ENCODE measurements around the gene SLIT1. TPM values are rescaled to one million over a fixed set of nuclear protein-coding genes. Genes with fewer than 3 reads are reported as not detected.

Gene SLIT1
- total RNA-seq, 1 donor from 2014 or later, result 0.12 TPM

DNA sequence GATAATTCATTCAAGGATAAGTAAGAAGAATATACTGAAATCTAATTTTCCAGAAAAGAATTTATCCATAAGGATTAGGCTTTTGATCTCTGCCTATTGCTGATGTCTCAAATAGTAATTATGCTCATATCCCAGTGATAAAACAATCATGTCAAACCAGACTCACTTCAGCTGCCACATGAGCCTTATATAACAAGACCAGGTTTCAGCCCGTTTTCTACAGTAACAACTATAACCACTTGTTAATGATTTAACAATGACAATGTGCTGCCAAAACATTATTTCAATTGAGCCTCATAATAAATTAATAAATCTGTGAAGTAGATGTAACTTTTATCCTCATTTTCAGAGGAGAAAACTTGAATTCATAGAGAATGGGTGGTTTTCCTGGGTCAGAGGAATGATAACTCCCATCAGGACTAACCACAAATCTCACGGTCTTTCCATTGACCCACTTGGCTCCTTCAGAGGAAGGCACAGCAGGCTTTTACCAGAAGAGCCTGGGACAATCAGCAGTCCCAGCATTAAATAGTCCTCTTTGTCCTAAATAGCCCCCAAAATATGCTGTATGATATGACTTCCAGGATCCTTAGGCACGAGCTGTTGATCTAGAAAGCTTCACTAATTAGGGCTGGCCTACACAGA lies 42.5 kb upstream of the SLIT1 start:
- no peak overlapping the region for H3K4me3 ChIP-seq (ENCODE audit: low read depth, low read length)
- DNase-seq (ENCODE audit: low read depth), result no peak
- TF ChIP-seq, protein P1, sequence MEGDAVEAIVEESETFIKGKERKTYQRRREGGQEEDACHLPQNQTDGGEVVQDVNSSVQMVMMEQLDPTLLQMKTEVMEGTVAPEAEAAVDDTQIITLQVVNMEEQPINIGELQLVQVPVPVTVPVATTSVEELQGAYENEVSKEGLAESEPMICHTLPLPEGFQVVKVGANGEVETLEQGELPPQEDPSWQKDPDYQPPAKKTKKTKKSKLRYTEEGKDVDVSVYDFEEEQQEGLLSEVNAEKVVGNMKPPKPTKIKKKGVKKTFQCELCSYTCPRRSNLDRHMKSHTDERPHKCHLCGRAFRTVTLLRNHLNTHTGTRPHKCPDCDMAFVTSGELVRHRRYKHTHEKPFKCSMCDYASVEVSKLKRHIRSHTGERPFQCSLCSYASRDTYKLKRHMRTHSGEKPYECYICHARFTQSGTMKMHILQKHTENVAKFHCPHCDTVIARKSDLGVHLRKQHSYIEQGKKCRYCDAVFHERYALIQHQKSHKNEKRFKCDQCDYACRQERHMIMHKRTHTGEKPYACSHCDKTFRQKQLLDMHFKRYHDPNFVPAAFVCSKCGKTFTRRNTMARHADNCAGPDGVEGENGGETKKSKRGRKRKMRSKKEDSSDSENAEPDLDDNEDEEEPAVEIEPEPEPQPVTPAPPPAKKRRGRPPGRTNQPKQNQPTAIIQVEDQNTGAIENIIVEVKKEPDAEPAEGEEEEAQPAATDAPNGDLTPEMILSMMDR (conservative IDR thresholded peaks at IDR 0.05; ENCODE audit: low read depth, low read length), result no peak

DNA sequence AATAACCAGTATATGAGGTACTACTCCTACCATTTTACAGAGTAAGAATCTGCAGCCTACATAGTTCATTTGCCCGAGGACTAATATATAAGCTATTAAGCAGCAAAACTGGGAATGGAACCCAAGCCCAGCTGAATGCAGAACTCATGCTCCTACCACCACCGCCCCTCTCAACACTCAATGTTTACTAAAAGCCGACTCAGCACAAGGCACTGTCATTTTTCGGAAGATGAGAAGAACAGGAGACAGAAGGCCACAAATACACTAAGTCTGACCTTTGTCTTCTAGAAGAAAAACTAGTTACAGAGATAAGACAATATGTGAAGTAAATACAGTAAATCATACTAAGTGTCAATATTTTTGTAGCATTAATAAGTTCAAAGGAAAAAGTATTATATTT lies 40.6 kb upstream of the SLIT1 start:
- TF ChIP-seq, protein P1 (conservative IDR thresholded peaks at IDR 0.05; ENCODE audit: low read depth, low read length), result no peak
- H3K4me3 ChIP-seq (ENCODE audit: low read depth, low read length), result no peak overlapping the region
- no peak for DNase-seq (ENCODE audit: low read depth)

DNA sequence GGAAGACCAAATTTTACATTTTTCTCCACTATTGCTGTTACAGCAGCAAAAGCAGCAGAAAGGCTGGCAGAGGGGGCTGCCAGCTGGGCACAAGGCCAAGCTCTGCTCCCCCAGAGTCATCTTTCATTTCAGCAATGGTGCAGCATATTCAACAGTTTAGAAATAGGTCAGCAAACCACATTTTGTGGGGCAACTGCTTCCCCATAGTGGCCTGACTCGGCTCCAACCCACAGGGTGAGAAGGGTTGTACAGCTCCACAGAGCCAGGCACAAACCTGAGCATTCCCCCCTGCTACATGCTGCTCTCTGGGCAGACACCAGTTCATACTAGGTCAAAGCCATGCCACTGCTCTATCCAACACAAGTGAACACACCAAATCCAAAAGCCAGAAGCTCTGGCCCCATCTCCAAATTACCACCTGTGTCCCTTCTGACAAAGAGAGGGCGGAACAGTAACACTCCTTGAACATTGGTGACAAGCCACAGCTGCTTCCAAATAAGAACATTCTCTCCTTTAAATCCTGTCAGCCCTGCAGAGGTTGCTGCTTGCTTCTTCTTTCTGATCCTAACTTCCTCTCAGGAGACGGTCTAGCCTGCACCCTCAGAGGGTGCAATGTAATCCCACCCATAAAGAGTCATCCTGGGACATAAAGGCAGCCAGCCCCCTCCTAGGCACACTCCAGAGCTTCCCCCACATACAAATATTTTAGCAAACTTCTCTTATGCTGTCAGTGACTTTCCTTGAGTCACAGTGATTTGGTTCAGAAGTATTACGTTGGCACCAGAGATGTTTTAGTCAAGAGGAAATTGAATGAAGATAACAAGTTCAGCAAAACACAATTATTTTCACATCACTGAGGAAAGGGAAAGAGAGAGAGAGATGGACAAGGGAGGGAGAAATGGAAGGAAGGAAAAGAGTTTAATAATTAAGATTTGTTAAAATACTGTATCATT lies 39.0 kb upstream of the SLIT1 start:
- no peak overlapping the region for H3K4me3 ChIP-seq (ENCODE audit: low read depth, low read length)
- TF ChIP-seq, protein P1 (conservative IDR thresholded peaks at IDR 0.05; ENCODE audit: low read depth, low read length), result no peak
- DNase-seq (ENCODE audit: low read depth), result no peak

DNA sequence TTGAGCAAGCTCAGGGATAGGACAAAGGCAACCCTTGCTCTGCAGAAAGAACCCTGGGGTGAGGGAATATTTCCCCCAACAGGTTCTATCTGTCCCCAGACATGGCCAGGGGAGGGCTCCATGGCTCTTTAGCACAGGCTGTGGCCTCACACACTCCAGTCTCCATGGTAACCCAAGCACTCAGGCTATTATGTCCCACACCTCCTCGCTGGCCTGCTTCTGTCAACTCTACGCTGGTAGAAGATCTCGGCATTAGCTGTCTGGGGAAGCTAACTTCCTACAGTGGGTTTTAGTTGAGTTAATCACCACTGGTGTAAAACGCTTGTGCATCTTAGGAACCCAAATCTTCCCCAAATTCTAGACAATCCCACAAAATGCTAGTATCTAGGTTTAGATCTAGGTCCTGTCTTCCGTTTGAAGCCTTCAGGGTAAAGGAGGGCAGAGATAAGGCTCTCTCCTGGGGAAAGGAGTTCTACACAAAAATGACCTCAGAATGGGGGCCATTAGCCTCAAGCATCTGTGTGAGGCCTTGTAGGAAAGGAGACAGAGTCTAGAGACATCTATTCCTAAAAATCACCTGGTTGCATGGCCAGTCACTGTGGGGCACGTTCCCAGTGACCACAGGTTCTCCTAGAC lies 36.7 kb upstream of the SLIT1 start:
- no peak overlapping the region for H3K4me3 ChIP-seq (ENCODE audit: low read depth, low read length)
- DNase-seq (ENCODE audit: low read depth), result no peak
- TF ChIP-seq, protein P1 (conservative IDR thresholded peaks at IDR 0.05; ENCODE audit: low read depth, low read length), result no peak

DNA sequence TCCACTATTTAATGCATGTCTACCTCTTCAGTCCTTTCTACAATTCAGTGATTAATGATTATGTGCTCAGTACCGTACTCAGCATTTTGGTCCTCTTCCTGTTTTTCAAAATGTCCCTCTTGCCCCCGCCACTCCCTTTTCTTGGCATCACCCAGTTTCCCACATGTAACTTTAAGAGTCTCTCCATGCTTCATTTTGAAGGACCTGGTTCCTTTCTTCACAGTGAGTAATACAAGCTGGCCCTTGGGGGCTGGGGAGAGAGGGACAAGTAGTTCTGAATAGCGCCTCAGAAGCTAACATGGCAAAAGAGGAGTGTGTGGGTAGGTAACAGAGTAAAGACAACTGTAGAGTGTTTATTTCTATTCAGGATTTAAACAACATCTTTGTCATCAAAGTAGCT lies 34.6 kb upstream of the SLIT1 start:
- TF ChIP-seq, protein P1 (conservative IDR thresholded peaks at IDR 0.05; ENCODE audit: low read depth, low read length), result no peak
- no peak for DNase-seq (ENCODE audit: low read depth)
- H3K4me3 ChIP-seq (ENCODE audit: low read depth, low read length), result no peak overlapping the region

DNA sequence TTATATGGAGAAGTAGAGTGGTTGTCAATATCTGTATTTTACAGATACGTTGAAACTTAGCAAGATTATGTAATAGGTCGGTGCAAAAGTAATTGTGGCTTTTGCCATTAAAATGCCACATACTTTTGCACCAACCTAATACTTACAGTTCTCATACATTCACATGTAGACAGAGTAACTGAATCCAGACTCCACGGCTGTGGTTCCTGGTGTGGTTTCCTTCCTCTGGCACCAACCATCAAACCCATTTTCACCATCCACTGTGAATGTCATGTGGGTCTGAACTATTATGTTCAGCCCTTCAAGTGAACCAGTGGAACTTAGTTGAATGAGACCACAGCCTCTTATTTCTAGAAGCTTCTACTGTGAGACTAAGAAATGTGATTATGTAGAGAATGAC lies 31.5 kb upstream of the SLIT1 start:
- TF ChIP-seq, protein P1 (conservative IDR thresholded peaks at IDR 0.05; ENCODE audit: low read depth, low read length), result no peak
- H3K4me3 ChIP-seq (ENCODE audit: low read depth, low read length), result no peak overlapping the region
- no peak for DNase-seq (ENCODE audit: low read depth)
